HepG2 (cell line): ENCODE data around the gene LITAFD. TPM values are rescaled to one million over a fixed set of nuclear protein-coding genes. Genes with fewer than 3 reads are reported as not detected.

ENCODE experiments used
- CCDC6 ChIP-seq: sonication (generic); formaldehyde crosslinking; IDR thresholded peaks from 2 replicates; pipeline ENCODE4 v1.8.1; 2022; ENCODE audit warnings: mild to moderate bottlenecking, missing genetic modification reagents, moderate library complexity
- DNMT3B ChIP-seq: conservative IDR thresholded peaks from 2 replicates; pipeline ENCODE4 v1.6.1; 2016; ENCODE audit warnings: missing biosample characterization, control low read depth
- ELF4 ChIP-seq: sonication (generic); formaldehyde crosslinking; IDR thresholded peaks from 2 replicates; pipeline ENCODE4 v1.5.0; 2020; ENCODE audit warnings: missing genetic modification reagents, mild to moderate bottlenecking, moderate library complexity, borderline replicate concordance
- FOXM1 ChIP-seq: sonication (generic); formaldehyde crosslinking; IDR thresholded peaks from 2 replicates; pipeline ENCODE4 v1.5.0; 2020; ENCODE audit warnings: missing genetic modification reagents
- GLMP ChIP-seq: sonication (generic); formaldehyde crosslinking; IDR thresholded peaks from 2 replicates; pipeline ENCODE4 v1.9.0; 2021; ENCODE audit warnings: missing genetic modification reagents, mild to moderate bottlenecking, borderline replicate concordance
- NFE2L1 ChIP-seq: sonication (generic); formaldehyde crosslinking; IDR thresholded peaks from 2 replicates; pipeline ENCODE4 v1.4.0; 2020; ENCODE audit warnings: missing genetic modification reagents, mild to moderate bottlenecking, borderline replicate concordance
- NFKB2 ChIP-seq: sonication (generic); formaldehyde crosslinking; IDR thresholded peaks from 2 replicates; pipeline ENCODE4 v1.4.0; 2020; ENCODE audit warnings: missing genetic modification reagents, borderline replicate concordance
- PTBP1 ChIP-seq: fragments of 200-400 bp; formaldehyde crosslinking; IDR thresholded peaks from 2 replicates; pipeline ENCODE4 v1.6.1; 2018; ENCODE audit warnings: low read length, low read depth; ENCODE audit not compliant: poor library complexity, severe bottlenecking
- TCF7L2 ChIP-seq: IDR thresholded peaks from 2 replicates; pipeline ENCODE4 v1.6.1; 2011; ENCODE audit warnings: mild to moderate bottlenecking, low read depth, low read length, moderate library complexity
- TFDP1 ChIP-seq: IDR thresholded peaks from 2 replicates; pipeline ENCODE4 v1.6.1; 2016; ENCODE audit warnings: missing compliant biosample characterization, missing genetic modification reagents, borderline replicate concordance
- ZBTB3 ChIP-seq: sonication (generic); formaldehyde crosslinking; IDR thresholded peaks from 2 replicates; pipeline ENCODE4 v1.4.0; 2020; ENCODE audit warnings: low read depth, mild to moderate bottlenecking, moderate library complexity, missing genetic modification reagents, borderline replicate concordance
- ZBTB4 ChIP-seq: sonication (generic); formaldehyde crosslinking; IDR thresholded peaks from 2 replicates; pipeline ENCODE4 v1.4.0; 2020; ENCODE audit warnings: missing genetic modification reagents, mild to moderate bottlenecking, borderline replicate concordance
- ZBTB44 ChIP-seq: sonication (generic); formaldehyde crosslinking; IDR thresholded peaks from 2 replicates; pipeline ENCODE4 v1.4.0; 2020; ENCODE audit warnings: missing genetic modification reagents
- ZBTB49 ChIP-seq: sonication (generic); formaldehyde crosslinking; IDR thresholded peaks from 2 replicates; pipeline ENCODE4 v1.4.0; 2020; ENCODE audit warnings: missing genetic modification reagents, borderline replicate concordance
- ZNF224 ChIP-seq: sonication (generic); formaldehyde crosslinking; IDR thresholded peaks from 2 replicates; pipeline ENCODE4 v1.5.0; 2020; ENCODE audit warnings: mild to moderate bottlenecking, missing genetic modification reagents
- ZNF501 ChIP-seq: sonication (generic); formaldehyde crosslinking; IDR thresholded peaks from 2 replicates; pipeline ENCODE4 v1.5.1; 2020; ENCODE audit warnings: mild to moderate bottlenecking, moderate library complexity, missing genetic modification reagents
- ZNF792 ChIP-seq: IDR thresholded peaks from 2 replicates; pipeline ENCODE4 v1.6.1; 2016
- ZSCAN21 ChIP-seq: sonication (generic); formaldehyde crosslinking; IDR thresholded peaks from 2 replicates; pipeline ENCODE4 v1.8.0; 2022; ENCODE audit warnings: mild to moderate bottlenecking, missing genetic modification reagents, moderate library complexity, borderline replicate concordance
- polyA plus RNA-seq, 8 experiments: library from polyadenylated mRNA; depleted of rRNA in 3 of 8; stranded (reverse) in 7 of 8; unstranded in 1 of 8; fragments of >200 nt; fragmentation: Illumina TruSeq in 4 of 8; extraction: Trizol in 4 of 8; gene quantifications; 2 replicates each; pipeline versions ENCODE4 v1.2.1 to v1.2.3, GENCODE V29; 2011 to 2016; ENCODE audit warnings: low read depth in 4 of 8, missing spikeins in 1 of 8, mixed read lengths in 1 of 8; ENCODE audit not compliant: insufficient read depth in 1 of 8
- total RNA-seq, 5 experiments: library from RNA; depleted of rRNA; stranded (reverse); fragments of >200 nt; fragmentation: Illumina TruSeq; extraction: Trizol; gene quantifications; 2 replicates each; pipeline ENCODE4 v1.2.3, GENCODE V29; 2016; ENCODE audit warnings: low read depth in 1 of 5

LITAFD gene
- total and polyA plus RNA-seq, 2 of the 13 experiments (the other 11 are each of a cell fraction or from before 2014, with no cell fraction given) = not detected

GRCh38 chr16:8863594-8864424 lies 18.3 kb upstream of the LITAFD start (continued):
- TF ChIP-seq ZBTB4 (CRISPR knock-in tag) (peak; percentile 99), ZBTB3 (CRISPR knock-in tag) (peak; percentile 98), ZNF224 (CRISPR knock-in tag) (0 out of 2 replicates have a peak, but pooled peaks have one; percentile 3), CCDC6 (peak; percentile 99), TFDP1 (CRISPR knock-in tag) (peak; percentile 69), GLMP (CRISPR knock-in tag) (no peak), ZBTB44 (peak; percentile 13; the same call in 1 of the 2 replicates), NFKB2 (peak; percentile 94; the same call in 1 of the 2 replicates), ZNF501 (peak; percentile 99), TCF7L2 (no peak), DNMT3B (CRISPR knock-in tag) (no peak; the same call in 1 of the 2 replicates), ZBTB49 (no peak), ZNF792 (CRISPR knock-in tag) (peak; percentile 96), ELF4 (CRISPR knock-in tag) (peak; percentile 83; the same call in 1 of the 2 replicates), ZSCAN21 (CRISPR knock-in tag) (peak; percentile 79), FOXM1 (CRISPR knock-in tag) (no peak), PTBP1 (peak; percentile 42), NFE2L1 (CRISPR knock-in tag) (peak; percentile 66; the same call in 1 of the 2 replicates)
